ENCODE measurements around the gene PCBP3.

The PCBP3 gene

DNA sequence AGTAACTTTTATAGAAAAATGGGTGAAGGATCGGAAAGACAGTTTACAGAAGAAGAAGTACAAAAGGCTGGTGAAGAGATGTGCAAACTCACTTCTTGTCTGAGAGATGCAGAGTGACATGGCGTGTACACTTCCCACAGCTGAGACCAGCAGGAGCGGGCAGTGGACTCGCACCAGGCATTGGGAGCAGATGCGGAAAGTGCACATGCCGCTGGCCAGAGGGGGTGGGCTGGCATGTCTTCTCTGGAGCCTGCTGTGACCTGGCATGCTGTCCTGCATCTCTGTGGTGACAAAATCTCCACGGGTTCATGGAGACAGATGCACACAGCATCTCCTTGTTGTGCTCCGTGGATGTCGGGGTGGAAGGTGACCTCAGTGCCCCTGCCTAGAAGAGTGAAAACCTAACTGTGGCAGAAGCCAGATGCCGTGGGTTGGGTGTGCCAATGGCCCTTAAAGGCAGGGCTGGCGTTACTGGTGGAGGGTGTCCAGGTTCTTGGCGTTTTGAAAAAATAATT is 209.4 kb downstream of the PCBP3 start:
- DNase-seq = no peak

DNA sequence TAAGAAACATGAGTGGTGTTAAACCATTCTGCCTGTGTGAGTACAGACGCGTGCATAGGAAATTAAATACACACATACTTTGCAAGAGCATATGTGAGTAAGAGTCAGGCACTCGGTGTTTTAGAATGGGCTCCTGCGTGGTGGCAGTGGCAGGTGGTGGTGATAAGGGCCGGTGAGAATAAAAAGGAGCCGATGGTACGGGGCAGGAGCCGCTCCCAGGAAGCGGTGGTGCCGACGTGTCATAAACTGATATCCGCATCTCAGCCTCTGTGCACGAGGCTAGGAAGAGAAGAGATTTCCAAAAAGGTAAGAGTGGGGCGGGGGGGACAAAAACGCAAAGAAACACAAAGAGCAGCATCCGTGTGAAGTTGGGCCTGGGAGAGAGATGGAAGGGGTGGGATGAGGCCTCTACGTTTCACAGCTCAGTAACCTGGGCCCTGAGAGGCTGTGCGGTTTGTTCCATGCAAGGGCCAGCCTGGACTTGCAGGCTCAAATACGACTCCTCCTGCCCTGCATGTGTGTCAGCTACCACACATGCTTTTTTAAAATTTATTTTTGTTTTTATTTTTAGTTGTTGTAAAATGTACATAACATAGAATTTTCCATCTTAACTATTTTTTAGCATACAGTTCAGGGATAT is 210.3 kb downstream of the PCBP3 start:
- no peak for DNase-seq

DNA sequence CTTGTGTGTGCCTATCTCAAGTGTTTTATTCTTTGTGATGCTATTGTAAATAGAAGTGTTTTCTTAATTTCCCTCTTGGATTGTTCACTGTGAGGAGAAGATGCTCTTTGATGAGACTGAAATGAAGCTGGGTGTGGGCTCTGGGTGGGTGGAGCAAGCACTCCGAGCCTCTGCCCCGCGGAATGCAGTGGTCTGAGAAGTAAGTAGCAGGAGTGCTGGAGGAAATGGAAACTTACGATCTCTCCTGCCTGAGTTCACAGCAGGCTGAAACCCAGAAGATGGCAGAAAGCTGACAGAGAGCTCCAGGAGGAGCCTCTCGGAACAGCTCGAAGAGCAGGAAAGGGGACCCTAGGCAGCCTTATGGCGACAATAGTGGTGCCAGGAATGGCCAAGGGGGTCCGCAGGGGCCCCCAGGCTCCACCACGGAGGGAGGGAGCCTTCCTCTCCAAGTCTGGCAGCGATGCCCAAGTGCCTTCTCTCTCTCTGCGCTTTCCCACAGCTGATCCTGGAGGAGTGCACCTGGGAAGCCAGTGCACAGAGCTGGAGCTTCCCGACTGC is 211.2 kb downstream of the PCBP3 start:
- DNase-seq = no peak

DNA sequence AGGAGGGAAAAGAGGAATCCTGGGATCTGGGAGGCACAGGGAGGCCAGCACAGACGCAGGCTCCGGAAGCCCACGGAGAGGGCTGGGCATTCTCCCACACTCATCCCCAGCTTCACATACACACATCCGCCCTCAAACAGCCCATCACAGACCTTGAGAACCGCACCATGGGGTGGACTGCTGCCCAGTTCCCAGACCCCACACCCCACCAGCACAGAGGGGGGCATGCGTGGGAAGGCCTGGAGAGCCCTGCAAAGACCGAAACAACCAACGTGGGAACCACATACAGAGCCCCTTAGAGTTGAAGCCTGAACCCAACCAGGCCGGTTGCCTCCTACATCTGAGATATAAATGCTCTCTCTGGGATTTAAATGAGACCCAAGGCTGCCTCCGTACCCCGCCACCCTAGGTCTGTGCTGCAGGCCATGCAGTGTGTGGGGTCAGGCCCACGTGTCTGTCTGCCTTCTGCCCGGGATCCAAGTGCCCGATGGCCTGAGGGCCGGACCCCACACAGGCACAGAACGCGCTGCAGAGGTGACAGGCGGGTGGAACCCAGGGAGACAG is 211.8 kb downstream of the PCBP3 start:
- no peak for DNase-seq

DNA sequence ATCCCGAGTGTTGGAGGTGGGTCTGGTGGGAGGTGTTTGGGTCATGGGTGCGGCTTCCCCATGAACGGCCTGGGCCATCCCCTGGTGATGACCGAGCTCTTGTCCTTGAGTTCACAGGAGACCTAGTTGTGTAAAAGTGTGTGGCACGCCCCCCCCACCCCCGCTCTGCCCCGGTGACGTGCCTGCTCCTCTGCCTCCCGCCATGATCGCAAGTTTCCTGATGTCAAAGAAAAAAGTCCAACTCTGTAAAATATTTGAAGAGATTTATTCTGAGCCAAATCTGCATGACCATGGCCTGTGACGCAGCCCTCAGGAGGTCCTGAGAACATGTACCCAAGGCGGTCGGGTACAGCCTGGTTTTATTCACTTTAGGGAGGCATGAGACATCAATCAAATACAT is 212.9 kb downstream of the PCBP3 start:
- no peak for DNase-seq

DNA sequence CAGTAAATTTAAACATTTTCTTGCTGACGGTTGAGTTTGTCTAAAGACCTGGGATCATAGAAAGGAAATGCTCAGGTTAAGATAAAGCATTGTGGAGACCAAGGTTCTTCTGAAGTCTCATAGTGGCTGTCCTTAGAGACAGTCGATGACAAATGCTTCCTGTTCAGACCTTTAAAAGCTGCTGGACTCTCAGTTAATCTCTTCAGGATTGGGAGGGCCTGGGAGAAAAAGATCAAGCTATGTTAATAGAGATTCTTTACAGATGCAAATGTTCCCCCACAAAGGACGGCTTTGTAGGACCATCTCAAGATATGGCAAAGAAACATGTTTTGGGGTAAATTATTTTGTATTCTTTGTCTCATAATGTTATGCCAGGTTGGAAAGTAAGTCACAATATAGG is 213.4 kb downstream of the PCBP3 start:
- DNase-seq = no peak

DNA sequence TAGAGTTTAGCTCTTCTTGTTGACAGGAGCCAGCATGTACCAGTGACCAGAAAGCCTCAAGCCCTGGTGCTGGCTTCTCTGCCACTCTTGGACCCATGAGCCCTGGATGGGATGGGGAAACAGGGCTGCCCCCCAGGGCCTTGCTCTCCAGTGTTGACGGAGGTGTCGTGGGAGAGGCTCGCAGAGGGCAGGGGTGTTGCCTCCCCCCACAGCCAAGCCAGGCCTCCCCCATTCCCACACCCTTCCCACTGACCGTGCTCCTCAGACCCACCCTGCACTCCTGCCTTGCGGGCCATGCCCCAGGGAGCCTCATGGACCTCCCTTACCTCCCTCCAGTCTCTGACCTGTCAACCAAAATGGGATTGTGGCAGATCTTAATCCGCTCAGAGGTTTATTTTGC is 214.2 kb downstream of the PCBP3 start:
- no peak for DNase-seq

DNA sequence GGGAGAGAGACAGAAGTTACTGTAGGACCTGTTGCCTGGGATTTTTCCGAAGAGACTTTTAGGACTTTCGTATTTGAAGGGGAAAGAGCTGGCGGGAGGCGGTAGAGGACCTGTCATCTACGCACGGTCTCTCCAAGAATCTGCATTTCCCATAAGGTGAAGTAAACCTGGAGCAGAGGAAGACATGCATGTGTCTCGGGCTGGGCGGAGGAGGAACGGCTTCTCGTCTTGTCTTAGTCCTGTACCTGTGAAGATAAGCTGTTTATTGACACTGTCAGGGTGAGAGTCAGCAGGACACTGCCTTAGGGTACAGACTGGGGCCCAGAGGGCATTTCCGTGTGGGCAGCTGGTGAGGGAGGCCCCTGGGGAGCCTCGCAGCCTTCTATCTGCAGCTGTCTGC is 214.7 kb downstream of the PCBP3 start:
- DNase-seq = no peak

DNA sequence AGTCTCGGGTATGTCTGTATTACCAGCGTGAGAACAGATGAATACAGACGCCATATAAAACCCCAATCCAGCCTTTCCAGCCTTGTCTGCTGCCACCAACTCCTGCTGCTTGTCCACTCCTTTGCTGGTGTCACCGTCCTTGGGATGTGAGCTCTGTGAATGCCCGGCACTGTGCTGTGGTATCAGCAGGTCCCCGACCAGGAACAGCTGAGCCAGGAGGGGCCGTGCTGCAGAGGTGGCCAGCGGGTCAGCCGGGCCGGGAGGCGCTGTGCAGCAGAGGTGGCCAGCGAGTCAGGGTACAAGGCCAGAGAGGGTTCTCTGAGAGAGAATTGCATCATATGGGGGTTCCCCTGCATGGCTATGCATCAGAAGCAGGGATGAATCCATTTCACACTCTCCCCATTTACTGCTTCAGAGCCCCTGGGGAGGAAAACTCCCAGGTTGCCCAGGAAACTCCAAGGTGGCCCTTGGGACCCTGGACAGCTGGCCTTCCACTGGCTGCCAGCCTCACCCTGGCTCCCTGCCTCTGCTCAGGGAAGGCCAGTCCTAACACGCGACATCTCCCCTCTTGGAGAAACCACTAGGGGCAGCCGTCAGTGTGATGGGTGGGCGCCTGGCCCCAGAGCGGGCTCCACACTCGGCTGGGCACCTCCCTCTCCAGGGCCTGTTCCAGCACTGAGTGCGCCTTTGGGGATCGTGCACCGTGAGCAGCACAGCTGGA is 215.7 kb downstream of the PCBP3 start:
- no peak for DNase-seq

DNA sequence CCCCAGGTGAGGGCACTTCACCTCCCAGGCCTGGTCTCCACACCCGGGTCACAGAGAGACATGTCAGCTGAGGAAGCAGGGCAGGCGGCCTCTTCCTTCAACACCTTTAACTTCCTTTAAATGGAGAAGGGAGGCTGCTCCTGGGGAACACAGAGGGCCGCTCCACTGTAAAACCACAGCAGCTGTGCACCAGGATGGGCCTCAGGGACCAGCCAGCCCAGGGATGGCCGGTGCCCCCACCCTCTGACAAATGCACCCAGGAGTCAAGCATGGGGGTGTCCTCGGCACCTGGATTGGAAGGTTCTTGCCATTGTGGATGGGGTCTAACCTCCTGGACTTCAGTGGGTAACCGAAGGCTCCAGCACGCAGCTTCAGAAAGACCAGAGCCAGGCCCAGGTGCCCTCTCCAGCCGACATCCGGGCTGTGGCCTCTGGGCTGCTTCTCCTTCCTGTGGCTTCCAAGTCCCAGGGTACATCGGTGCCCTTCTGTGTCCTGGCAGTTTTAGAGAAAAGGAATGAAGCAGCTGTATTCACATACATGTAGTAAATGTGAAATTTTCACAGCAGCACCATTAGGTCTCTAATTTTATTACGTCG is 216.3 kb downstream of the PCBP3 start:
- DNase-seq = no peak

DNA sequence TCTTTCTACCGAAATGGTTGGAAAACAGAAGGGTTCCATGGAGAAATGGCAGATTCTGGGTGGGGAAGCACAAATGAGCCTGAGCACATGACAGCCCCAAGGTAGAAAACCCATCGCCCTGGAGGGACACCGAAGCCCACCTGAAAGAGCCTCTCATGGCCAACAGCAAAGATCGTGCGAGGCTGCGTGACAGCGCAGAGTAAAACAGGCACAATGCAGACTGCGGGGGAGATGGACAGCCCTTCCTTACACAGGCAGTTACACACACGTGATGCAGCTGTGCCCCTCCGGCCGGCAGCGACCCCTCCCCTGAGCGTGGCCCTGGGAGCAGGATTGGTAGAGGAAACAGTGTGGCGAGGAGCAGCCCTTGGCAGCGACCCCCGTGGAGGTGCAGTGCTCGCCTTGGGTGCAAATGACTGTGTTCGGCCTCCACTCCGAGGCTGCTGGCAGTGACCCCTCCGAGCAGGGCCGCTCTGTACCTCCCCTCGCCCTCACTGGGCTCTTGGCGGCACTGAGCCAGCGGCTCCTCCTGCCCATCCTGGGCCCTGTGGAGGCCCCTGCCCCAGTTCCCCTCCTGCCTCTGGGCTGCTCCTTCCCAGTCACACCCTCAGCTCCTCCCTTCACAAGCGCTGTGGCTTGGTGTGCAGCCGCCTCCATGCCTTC is 217.1 kb downstream of the PCBP3 start:
- no peak for DNase-seq

DNA sequence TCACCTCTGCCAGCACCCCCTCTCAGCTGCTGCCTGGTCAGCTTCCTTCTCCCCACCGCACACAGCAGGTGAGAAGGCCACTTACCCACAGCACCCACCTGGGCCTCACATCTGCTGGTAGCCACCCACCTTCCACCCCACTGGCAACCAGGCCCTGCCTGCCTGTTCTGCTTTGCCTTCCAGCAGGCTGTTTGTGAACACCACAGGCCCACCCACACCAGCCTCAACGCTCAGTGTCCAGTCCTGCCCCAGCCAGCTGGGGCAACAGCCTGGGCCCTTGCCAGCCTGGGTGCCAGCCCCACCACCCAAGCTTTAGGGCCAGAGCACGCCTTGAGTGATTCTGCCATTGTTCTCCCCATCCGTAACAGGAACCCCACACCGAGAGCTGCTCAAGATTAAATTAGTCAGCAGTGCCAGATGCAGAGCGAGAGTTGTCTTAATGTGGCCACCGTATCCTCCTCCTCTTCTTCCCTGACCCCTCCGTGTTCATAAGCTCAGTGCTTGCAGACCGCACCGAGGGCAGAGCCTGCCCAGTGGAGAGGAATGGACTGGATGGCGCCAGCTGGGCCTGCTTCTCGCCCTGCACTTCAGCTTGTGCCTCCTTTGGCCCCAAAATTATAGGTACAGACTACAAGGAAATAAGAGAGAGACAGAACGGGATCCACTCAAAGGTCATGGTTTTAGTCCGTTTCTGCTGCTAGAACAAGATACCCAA is 217.8 kb downstream of the PCBP3 start:
- no peak for DNase-seq

DNA sequence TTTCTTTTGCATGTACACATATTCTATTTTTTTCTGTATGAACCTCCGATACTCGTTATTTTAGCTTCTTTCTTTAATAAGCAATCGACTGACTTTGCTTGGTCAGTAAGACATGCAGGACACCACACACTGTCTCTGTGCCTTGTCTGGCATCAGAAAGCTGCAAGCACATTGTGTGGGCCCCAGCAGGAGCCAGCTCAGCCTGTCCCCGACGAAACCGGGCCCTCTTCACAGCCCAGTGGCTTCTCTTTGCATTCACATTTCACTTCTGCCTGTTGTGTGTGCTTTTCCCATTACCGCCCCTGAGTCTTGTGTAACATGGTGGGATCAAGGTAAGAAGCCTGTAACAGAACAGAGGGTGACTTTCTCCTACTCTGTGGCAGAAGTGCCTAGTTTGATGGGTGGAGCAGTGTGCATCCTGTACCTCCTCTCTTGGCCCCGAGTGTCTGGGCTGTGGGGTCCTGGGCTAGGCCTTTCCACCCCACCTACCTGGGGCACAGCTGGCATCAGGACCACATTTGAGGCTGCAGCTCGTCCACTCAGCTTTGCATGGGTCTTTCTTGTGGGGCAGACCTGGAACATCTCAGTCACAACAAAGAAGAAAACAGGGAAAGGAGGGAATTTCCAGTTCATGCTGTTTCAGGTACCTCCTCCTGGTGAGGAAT is 219.2 kb downstream of the PCBP3 start:
- no peak for DNase-seq

DNA sequence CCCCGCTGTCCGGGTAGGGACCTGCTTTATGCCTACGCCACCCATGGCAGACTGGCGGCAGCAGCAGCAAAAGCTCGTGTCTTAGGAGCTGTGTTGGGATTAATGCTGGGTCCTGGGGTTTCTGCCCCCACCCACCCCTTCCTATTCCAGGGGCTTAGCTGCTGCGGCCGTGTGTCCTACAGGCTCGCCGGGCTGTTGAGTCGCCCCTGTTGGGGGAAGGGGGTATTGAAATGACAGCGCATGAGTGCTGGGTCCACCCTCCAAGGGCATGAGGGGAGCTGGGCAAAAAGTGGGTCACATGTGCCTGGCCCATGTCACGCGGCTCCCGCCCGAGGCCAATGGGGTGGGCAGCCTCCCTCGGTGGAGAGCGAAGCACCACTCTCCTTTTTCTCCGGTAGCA is 219.7 kb downstream of the PCBP3 start:
- no peak for DNase-seq

DNA sequence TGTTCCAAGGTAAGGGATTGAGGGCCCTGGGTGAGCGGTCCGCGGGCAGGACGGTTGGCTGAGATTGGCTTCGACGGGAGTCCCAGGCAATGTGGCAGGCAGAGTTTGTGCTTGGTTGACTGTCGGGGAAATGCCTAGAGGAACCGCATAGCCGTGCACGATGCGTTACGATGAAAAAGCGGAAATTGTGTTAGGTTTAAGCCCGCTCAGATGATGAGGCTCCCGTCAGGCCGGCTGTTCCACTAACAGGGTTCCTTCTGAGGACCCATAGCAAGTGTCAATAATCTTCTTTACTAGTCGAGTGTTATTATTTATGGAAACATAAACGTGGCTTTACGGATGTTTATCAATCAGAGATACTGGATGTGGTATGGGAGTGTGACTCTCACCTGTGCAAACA is 220.2 kb downstream of the PCBP3 start:
- no peak for DNase-seq

DNA sequence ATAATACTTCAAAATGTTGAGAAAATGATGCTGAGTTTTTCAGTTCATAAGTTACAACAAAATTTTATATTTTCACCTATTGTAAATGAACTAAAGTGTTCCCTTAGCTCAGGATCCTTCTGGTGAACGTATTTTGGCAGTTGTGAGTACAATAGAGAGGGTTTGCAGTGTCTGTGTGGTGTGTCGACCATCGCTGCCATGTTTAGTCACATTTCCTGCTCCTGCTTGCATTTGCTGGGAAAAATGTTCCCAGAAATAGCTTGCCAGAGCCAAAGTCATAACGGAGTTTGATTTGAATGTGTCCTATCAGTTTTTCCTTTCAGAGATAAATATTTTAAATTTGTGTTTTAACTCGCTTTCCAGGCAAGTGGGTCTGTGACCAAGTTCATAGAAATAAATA is 220.9 kb downstream of the PCBP3 start:
- DNase-seq = no peak

DNA sequence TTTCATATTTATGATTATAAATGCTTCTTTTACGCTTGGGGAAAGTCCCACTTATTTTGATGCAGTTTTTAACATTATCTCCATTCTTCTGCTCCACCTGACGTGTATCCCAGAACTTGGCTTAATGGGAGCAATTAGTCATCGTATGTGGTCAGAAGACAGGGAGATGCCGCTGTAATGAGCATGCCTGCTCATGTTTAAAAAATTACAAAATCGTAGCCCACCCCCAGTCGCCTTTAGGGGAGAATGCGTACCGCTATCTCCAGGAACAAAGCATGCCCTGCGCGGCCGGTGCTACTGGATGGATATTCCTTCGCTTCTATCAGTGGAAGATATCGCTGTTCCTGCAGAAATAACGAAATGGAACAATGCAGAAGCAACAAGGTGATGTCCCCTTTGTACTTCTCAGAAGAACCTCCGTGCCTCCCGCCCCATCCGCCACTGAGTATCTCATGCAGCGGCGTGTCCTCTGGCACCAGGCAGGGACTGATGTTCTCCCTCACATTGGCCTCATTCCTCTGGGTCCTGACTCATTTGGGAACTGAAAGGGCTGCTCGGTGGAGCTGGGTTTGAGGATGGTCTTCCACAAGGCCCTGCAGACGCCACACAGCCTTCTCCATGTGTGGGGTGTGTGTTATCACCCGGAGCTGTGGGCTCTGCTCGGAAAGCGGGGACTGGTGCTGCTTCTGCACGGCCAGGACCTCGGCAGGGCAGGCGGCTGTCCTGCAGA is 221.7 kb downstream of the PCBP3 start:
- no peak for DNase-seq

DNA sequence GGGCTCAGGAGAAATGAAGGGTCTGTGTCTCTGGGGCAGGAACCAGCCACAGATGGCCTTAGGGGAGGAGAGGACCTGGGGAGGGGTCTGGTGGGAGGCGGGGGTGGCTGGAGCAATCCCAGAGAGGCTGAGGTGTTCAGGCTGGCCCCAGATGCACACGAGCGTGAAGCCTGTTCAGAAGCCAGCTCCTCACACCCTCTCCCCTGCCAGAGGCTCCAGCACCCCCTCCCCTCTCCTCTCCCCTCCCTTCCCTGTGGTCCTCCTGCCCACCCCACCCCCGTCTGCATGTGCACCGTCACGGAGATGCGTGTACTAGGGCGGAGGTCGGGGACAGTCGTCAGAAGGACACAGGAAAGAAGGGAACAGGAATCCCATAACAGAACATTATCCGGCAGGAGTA is 223.0 kb downstream of the PCBP3 start:
- DNase-seq = no peak

DNA sequence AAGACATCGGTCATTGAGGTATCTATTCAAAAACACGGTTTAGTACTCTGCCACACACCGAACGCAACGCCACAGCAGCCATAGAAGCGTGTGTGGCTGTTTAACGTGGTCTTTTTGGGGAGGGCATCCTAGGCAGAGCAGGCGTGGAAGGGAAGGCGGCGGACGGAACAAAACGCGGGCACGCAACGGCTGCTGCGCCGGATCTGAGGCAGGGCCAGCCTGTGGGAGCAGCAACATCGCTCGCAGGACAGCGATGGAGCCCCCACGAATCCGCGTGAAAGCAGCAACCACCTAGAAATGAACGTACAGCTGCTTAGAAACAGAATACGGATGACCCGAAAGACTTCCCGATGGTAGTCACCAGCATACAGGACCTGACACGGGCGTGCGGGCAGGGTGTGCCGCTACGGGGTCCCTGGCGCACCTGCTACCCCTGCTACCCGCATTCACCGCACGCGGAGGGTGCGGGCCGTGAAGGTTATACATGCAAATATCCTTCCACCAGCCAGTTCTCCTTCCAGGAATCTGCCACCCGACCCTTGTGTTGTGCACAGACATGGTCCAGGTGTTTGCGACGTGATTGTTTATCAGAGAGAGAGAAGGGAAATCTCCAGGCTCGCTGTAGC is 223.6 kb downstream of the PCBP3 start:
- DNase-seq = no peak

DNA sequence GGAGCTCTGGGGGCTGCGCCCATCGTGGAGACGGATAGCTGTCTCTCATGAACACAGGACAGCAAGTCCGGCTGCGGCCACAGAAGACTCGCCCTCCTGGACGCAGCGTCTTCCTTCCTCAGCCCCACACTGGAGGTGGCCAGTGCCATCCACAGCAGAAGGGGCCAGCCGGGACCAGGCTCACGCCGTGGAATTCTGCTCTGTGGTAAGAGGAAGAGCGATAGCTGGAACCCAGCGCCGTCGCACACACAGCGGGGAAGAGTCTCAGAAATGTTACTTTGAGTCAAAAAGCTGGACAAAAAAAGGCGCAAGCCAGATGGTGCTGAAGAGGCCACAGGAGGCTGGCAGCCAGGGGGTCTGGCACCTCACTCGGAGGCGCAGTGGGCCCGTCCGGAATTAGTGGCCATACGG is 224.2 kb downstream of the PCBP3 start:
- DNase-seq = no peak

DNA sequence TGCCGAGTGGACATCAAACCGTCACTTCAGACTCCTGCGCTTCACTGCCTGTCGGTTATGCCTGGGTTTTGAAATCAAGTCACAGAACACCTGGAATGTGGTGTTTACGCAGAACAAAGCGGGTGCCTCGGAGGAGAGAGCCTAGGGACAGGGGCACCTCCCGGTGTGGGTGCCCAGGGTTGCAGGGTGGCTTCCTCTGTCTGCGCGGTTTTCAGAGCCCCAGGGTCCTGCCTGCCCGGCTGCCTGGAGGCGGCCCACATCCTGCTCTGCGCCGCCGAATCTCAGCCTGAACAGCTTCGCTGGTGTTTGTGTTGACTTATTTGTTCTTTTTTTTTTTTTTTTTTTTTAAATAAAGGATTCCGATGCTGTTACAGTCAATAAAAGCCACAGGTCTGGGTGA is 224.6 kb downstream of the PCBP3 start:
- DNase-seq = no peak
